B cell (primary cell): ENCODE measurements around the gene RAPGEF5. TPM values are rescaled to one million over a fixed set of nuclear protein-coding genes. Genes with fewer than 3 reads are reported as not detected.

Source experiments
- ATAC-seq: fragments of 200-7000 bp; cut with Tn5 transposase; one replicate; pipeline ENCODE4 v1.10.0; 2021; ENCODE audit warnings: low read depth, mild to moderate bottlenecking, moderate number of reproducible peaks, moderate library complexity
- CTCF ChIA-PET: fragments of 350-600 bp; sonication (Branson Sonifier 250); formaldehyde crosslinking; loops from one replicate; lab custom pipeline; 2021; ENCODE audit warnings: antibody characterized with exemption, inconsistent platforms; lab: Charles Lee
- POLR2A ChIA-PET: fragments of 350-600 bp; sonication (Branson Sonifier 250); formaldehyde crosslinking; loops from one replicate; lab custom pipeline; 2021; ENCODE audit warnings: antibody characterized with exemption; lab: Charles Lee
- DNase-seq: peaks from one replicate; pipeline ENCODE4 v3.0.0; 2013
- H2AFZ ChIP-seq: 2 replicates; pipeline ENCODE4 v1.6.1; 2012; ENCODE audit warnings: mild to moderate bottlenecking, low read depth, low read length; ENCODE audit not compliant: insufficient read depth, poor library complexity, severe bottlenecking
- H3K27ac ChIP-seq, 2 donors: 1 replicate in 1 of 2; 2 replicates in 1 of 2; pipeline ENCODE4 v1.5.1; 2012 to 2013; ENCODE audit warnings: low read length in 2 of 2, mild to moderate bottlenecking in 2 of 2, moderate library complexity in 1 of 2
- H3K27me3 ChIP-seq, 4 experiments: fragments of 200-600 bp in 1 of 4; sonication (generic) in 1 of 4; replicated peaks in 1 of 4; 1 replicate in 2 of 4; 2 replicates in 2 of 4; pipeline versions ENCODE4 v1.6.1 to v1.7.0; 2013 to 2016; ENCODE audit warnings: low read length in 3 of 4, mild to moderate bottlenecking in 2 of 4, mixed read lengths in 1 of 4, moderate library complexity in 1 of 4; ENCODE audit not compliant: insufficient read depth in 4 of 4, control insufficient read depth in 3 of 4; ENCODE audit errors: control extremely low read depth in 1 of 4
- H3K36me3 ChIP-seq, 2 experiments: replicated peaks in 1 of 2; 1 replicate in 1 of 2; 2 replicates in 1 of 2; pipeline versions ENCODE4 v1.6.1 to v1.7.1; 2013; ENCODE audit warnings: low read length in 1 of 2; ENCODE audit not compliant: insufficient read depth in 2 of 2, control insufficient read depth in 1 of 2; ENCODE audit errors: control extremely low read depth in 1 of 2, extremely low read depth in 1 of 2
- H3K4me1 ChIP-seq, 2 donors: fragments of 200-600 bp in 1 of 2; sonication (generic) in 1 of 2; 1 replicate in 1 of 2; 2 replicates in 1 of 2; pipeline versions ENCODE4 v1.5.1 to v1.6.1; 2013 to 2017; ENCODE audit warnings: low read length in 2 of 2; ENCODE audit not compliant: control insufficient read depth in 2 of 2, insufficient read depth in 2 of 2
- H3K4me2 ChIP-seq: replicated peaks from 2 replicates; pipeline ENCODE3; 2012; ENCODE audit warnings: mild to moderate bottlenecking, low read depth, low read length; ENCODE audit not compliant: poor library complexity, severe bottlenecking
- H3K4me3 ChIP-seq, 5 experiments: fragments of 200-600 bp in 1 of 5; sonication (generic) in 1 of 5; 1 replicate in 3 of 5; 2 replicates in 2 of 5; pipeline versions ENCODE4 v1.5.1 to v1.7.0; 2011 to 2016; ENCODE audit warnings: low read length in 4 of 5, mild to moderate bottlenecking in 4 of 5, low read depth in 2 of 5, control low read depth in 1 of 5, moderate library complexity in 1 of 5; ENCODE audit not compliant: insufficient read depth in 1 of 5; ENCODE audit errors: control extremely low read depth in 1 of 5, extremely low read depth in 1 of 5
- H3K79me2 ChIP-seq: fragments of 200-600 bp; sonication (generic); one replicate; pipeline ENCODE4 v1.6.0; 2016; ENCODE audit warnings: low read length; ENCODE audit not compliant: control insufficient read depth, insufficient read depth
- H3K9ac ChIP-seq: fragments of 200-600 bp; sonication (generic); 2 replicates; pipeline ENCODE4 v1.6.1; 2017; ENCODE audit warnings: mild to moderate bottlenecking, low read length, moderate library complexity
- H3K9me3 ChIP-seq, 3 donors: one replicate each; pipeline versions ENCODE4 v1.6.1 to v1.7.1; 2013; ENCODE audit warnings: low read length in 2 of 3; ENCODE audit not compliant: control insufficient read depth in 2 of 3, insufficient read depth in 1 of 3; ENCODE audit errors: control extremely low read depth in 1 of 3
- H4K20me1 ChIP-seq: 2 replicates; pipeline ENCODE4 v1.6.0; 2012; ENCODE audit warnings: mild to moderate bottlenecking, low read length; ENCODE audit not compliant: insufficient read depth, control insufficient read depth, poor library complexity, severe bottlenecking
- H3K27ac Mint-ChIP-seq: one replicate; pipeline ENCODE4 v1.8.0; 2021; ENCODE audit warnings: mixed read lengths
- H3K27me3 Mint-ChIP-seq: one replicate; pipeline ENCODE4 v1.8.0; 2021; ENCODE audit warnings: mixed read lengths
- H3K4me1 Mint-ChIP-seq: one replicate; pipeline ENCODE4 v1.8.0; 2021; ENCODE audit warnings: mixed read lengths
- H3K4me3 Mint-ChIP-seq: one replicate; pipeline ENCODE4 v1.8.0; 2021; ENCODE audit warnings: mixed read lengths
- H3K9me3 Mint-ChIP-seq: one replicate; pipeline ENCODE4 v1.8.0; 2022; ENCODE audit warnings: mixed read lengths; ENCODE audit not compliant: insufficient read depth
- EZH2 ChIP-seq: IDR thresholded peaks from 2 replicates; pipeline ENCODE4 v1.6.1; 2012; ENCODE audit warnings: borderline replicate concordance, low read depth, mild to moderate bottlenecking, moderate library complexity, low read length; ENCODE audit not compliant: insufficient read depth, poor library complexity, severe bottlenecking
- WGBS: methylation state at CpG from one replicate; pipeline ENCODE4 v1.1.5; 2013; ENCODE audit warnings: missing lambda C conversion rate; ENCODE audit not compliant: insufficient coverage; 5-methylcytosine and 5-hydroxymethylcytosine counted together
- intact Hi-C: fragments of 100-400 bp; cut with micrococcal nuclease; formaldehyde crosslinking; loops from one replicate; pipeline ENCODE4 v1.10.0; 2022
- polyA plus RNA-seq: library from polyadenylated mRNA; depleted of rRNA; stranded (reverse); fragments of >200 nt; gene quantifications from 2 replicates; pipeline ENCODE4 v1.2.3, GENCODE V29; 2012
- total RNA-seq, 2 donors: library from RNA; stranded (reverse); fragments of 120-200 nt in 1 of 2; gene quantifications; 1 replicate in 1 of 2; 2 replicates in 1 of 2; pipeline versions ENCODE4 v1.2.3 to v1.2.4, GENCODE V29; 2013 to 2022
- TF ChIP-seq, protein P1 (sequence below): fragments of 200-600 bp; IDR thresholded peaks from one replicate; pipeline ENCODE4 v1.8.0; 2022; ENCODE audit warnings: antibody characterized with exemption, mild to moderate bottlenecking

Gene RAPGEF5
- total and polyA plus RNA-seq, 2 donors (not counting 1 experiment from before 2014, with no cell fraction given), result 1.5 to 37.6 TPM

DNA sequence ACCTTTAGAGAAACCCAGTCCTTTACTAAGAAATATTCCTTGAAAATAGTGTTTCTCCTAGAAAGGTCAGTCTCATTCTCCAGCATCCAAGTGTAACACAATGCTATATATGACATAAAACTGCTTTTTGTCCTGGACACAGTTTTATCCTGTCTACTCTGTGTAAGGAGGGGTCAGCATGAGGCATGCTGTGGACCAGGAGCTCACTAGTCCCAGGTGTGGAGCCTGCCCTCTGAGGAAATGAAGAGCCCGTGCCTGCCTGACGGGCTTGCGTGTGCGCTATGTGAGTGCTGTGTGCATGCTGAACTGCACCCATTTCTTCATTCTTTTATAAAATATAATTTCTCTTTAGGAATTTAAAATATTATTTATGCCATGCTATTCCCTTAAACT lies 228.4 kb downstream of the RAPGEF5 start:
- Histone ChIP-seq H3K27me3 (no peaks in the 10 kb centered on the region), H3K4me2 (no peak overlapping the region), H3K79me2 (no peaks in the 10 kb centered on the region), H3K4me3 (no peak overlapping the region), H3K27ac (no peak overlapping the region), H3K9ac (no peak overlapping the region), H3K9me3 (no peaks in the 10 kb centered on the region), H3K4me1 (no peaks in the 10 kb centered on the region), H3K36me3 (peaks cover 0 to 6% of the 10 kb centered on the region in 2 experiments), H4K20me1 (no peaks in the 10 kb centered on the region), H2AFZ (no peak overlapping the region)
- POLR2A ChIA-PET, result no interaction called here
- Mint-ChIP-seq H3K4me1 (no peaks in the 10 kb centered on the region), H3K27ac (no peak overlapping the region), H3K27me3 (no peaks in the 10 kb centered on the region), H3K4me3 (no peak overlapping the region), H3K9me3 (no peaks in the 10 kb centered on the region)
- CTCF ChIA-PET, result interaction anchor here (1.9 kb wide), 1 partner anchor 18 kb away, joined by 10 read pairs; no protein-coding TSS in a partner anchor
- WGBS, result no CpG with 5 or more reads among the region's 4 CpGs
- ATAC-seq (no peak), DNase-seq (no peak)
- intact Hi-C loops, result no loop called here
- TF ChIP-seq EZH2, result no peak

DNA sequence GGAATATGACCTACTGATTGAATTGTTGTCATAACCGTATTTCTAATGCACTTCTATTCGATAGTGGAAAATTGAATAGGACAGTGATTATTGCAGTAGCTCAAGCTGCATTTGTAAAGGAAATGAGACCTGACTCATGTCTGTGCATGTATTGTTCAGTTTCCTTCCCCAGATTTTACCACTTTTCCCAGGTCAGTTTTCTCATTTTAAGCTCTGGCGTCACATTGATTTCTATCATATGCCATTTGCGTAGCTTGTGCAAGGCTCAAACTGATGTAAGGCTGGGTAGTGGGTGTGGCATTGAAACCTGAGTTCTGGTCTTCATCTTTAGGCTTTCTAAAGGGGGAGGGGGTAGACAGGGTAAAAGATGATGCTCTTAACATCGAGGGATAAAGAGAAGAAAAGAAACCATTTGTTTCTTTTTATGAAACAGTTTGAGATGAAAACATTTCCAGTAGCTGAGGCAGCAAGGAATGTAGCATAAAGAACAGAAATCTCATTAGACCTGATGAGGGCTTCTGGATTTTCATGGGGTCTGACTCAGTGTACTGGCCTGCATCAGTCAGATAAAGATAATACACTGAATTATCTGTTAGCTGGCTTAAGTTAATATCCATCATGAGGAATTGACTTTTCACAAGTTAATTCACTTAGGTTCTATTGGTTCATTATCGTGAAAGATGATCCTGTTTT lies 229.0 kb downstream of the RAPGEF5 start:
- Histone ChIP-seq H3K79me2 (no peaks in the 10 kb centered on the region), H3K9ac (no peak overlapping the region), H3K4me1 (no peaks in the 10 kb centered on the region), H4K20me1 (no peaks in the 10 kb centered on the region), H3K9me3 (no peaks in the 10 kb centered on the region), H3K4me3 (no peak overlapping the region), H3K27me3 (no peaks in the 10 kb centered on the region), H2AFZ (no peak overlapping the region), H3K4me2 (no peak overlapping the region), H3K27ac (no peak overlapping the region), H3K36me3 (peaks cover 0 to 6% of the 10 kb centered on the region in 2 experiments)
- WGBS, result 93% methylated on average over 2 of the region's 6 CpGs
- intact Hi-C loops, result no loop called here
- ChIA-PET CTCF (interaction anchor here (1.9 kb wide), 1 partner anchor 17 kb away, joined by 10 read pairs; no protein-coding TSS in a partner anchor), POLR2A (no interaction called here)
- Mint-ChIP-seq H3K27me3 (no peaks in the 10 kb centered on the region), H3K27ac (no peak overlapping the region), H3K9me3 (no peaks in the 10 kb centered on the region), H3K4me3 (no peak overlapping the region), H3K4me1 (no peaks in the 10 kb centered on the region)
- ATAC-seq, result no peak
- DNase-seq, result no peak
- TF ChIP-seq, protein P1, sequence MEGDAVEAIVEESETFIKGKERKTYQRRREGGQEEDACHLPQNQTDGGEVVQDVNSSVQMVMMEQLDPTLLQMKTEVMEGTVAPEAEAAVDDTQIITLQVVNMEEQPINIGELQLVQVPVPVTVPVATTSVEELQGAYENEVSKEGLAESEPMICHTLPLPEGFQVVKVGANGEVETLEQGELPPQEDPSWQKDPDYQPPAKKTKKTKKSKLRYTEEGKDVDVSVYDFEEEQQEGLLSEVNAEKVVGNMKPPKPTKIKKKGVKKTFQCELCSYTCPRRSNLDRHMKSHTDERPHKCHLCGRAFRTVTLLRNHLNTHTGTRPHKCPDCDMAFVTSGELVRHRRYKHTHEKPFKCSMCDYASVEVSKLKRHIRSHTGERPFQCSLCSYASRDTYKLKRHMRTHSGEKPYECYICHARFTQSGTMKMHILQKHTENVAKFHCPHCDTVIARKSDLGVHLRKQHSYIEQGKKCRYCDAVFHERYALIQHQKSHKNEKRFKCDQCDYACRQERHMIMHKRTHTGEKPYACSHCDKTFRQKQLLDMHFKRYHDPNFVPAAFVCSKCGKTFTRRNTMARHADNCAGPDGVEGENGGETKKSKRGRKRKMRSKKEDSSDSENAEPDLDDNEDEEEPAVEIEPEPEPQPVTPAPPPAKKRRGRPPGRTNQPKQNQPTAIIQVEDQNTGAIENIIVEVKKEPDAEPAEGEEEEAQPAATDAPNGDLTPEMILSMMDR, result no peak
- no peak for TF ChIP-seq EZH2
